Activated B cell treated with CpG ODN at 0.5 μM for 24 hours (primary cell): Measurements from ENCODE around the gene ZNF229. TPM values are rescaled to one million over a fixed set of nuclear protein-coding genes. Genes with fewer than 3 reads are reported as not detected.
"Not testable (repeated sequence)": the region's sequence is repeated elsewhere in the genome, so short reads cannot be mapped to it uniquely, and the experiment has no call there.

Source experiments
- ATAC-seq: fragments of 200-7000 bp; cut with Tn5 transposase; one replicate; pipeline ENCODE4 v1.10.0; 2021; ENCODE audit warnings: low read depth, mild to moderate bottlenecking, moderate library complexity
- CTCF ChIA-PET: fragments of 350-600 bp; sonication (Branson Sonifier 250); formaldehyde crosslinking; loops from one replicate; lab custom pipeline; 2021; ENCODE audit warnings: antibody characterized with exemption; lab: Charles Lee
- POLR2A ChIA-PET: fragments of 350-600 bp; sonication (Branson Sonifier 250); formaldehyde crosslinking; loops from one replicate; lab custom pipeline; 2021; ENCODE audit warnings: antibody characterized with exemption; lab: Charles Lee
- DNase-seq: peaks from one replicate; pipeline ENCODE4 v3.0.0; 2022
- H3K27ac Mint-ChIP-seq: one replicate; pipeline ENCODE4 v1.8.0; 2020; ENCODE audit warnings: mixed read lengths
- H3K27me3 Mint-ChIP-seq: one replicate; pipeline ENCODE4 v1.8.0; 2021; ENCODE audit warnings: mixed read lengths
- H3K36me3 Mint-ChIP-seq: one replicate; pipeline ENCODE4 v1.8.0; 2021; ENCODE audit warnings: low read depth, mixed read lengths
- H3K4me1 Mint-ChIP-seq: one replicate; pipeline ENCODE4 v1.8.0; 2021; ENCODE audit warnings: mixed read lengths
- H3K4me3 Mint-ChIP-seq: one replicate; pipeline ENCODE4 v1.8.0; 2020; ENCODE audit warnings: mild to moderate bottlenecking, mixed read lengths
- H3K9me3 Mint-ChIP-seq: one replicate; pipeline ENCODE4 v1.8.0; 2020; ENCODE audit warnings: mixed read lengths
- intact Hi-C: fragments of 100-400 bp; cut with micrococcal nuclease; formaldehyde crosslinking; loops from one replicate; pipeline ENCODE4 v1.15.1; 2024
- total RNA-seq: library from RNA; stranded (reverse); gene quantifications from 2 replicates; pipeline ENCODE4 v1.2.3, GENCODE V29; 2022
- TF ChIP-seq, protein P1 (sequence below): fragments of 200-600 bp; IDR thresholded peaks from one replicate; pipeline ENCODE4 v1.8.0; 2022; ENCODE audit warnings: antibody characterized with exemption, mild to moderate bottlenecking

Gene ZNF229
- total RNA-seq, 1 donor from 2014 or later: 3.7 TPM

DNA sequence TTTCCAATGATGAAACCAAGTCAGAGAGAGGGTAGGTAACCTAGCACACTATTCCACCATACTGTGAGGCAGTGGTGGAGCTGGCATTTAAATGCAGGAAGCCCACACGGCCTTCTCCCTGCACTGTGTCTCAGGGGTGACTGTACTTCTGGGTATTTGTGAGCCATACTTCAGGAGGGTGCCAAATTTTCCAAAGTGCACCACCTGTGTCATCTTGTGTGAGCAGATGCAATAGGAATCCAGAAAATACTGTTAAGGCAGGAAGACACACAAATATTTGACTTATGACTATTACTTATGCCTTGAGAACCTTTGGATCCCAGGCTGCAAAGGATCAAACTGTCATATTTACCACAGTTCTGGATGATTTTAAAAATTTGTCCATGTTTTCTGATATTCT lies 17.3 kb downstream of the ZNF229 start:
- H3K9me3 Mint-ChIP-seq: peaks cover 68% of the 10 kb centered on the region
- H3K4me3 Mint-ChIP-seq: no peak overlapping the region
- H3K4me1 Mint-ChIP-seq: no peaks in the 10 kb centered on the region
- TF ChIP-seq, protein P1, sequence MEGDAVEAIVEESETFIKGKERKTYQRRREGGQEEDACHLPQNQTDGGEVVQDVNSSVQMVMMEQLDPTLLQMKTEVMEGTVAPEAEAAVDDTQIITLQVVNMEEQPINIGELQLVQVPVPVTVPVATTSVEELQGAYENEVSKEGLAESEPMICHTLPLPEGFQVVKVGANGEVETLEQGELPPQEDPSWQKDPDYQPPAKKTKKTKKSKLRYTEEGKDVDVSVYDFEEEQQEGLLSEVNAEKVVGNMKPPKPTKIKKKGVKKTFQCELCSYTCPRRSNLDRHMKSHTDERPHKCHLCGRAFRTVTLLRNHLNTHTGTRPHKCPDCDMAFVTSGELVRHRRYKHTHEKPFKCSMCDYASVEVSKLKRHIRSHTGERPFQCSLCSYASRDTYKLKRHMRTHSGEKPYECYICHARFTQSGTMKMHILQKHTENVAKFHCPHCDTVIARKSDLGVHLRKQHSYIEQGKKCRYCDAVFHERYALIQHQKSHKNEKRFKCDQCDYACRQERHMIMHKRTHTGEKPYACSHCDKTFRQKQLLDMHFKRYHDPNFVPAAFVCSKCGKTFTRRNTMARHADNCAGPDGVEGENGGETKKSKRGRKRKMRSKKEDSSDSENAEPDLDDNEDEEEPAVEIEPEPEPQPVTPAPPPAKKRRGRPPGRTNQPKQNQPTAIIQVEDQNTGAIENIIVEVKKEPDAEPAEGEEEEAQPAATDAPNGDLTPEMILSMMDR: no peak
- no peak overlapping the region for H3K27ac Mint-ChIP-seq
- H3K36me3 Mint-ChIP-seq: peaks cover 69% of the 10 kb centered on the region
- no peak for ATAC-seq
- no peaks in the 10 kb centered on the region for H3K27me3 Mint-ChIP-seq
- POLR2A ChIA-PET: no interaction called here
- CTCF ChIA-PET: no interaction called here
- intact Hi-C loops: no loop called here
- DNase-seq: no peak

DNA sequence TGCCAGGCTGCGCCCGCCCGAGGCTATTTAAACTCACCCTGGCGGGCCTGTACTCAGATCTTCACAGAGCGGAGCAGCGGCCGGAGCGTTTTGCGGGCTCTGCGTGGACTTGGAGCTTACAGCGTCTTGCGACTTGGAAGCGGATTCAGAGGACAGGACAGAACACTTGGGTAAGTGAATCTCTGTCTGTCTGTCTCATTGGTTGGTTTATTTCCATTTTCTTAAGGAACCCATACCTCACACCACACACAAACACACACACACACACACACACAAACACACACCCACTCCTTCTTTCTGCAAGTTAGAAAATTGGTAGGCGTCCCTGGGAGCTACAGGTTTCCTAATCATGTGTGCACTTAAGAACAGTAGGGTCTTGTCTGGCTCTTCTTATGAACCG lies 32.7 kb downstream of the ZNF229 start:
- Mint-ChIP-seq H3K9me3 (peaks cover 31% of the 10 kb centered on the region), H3K27me3 (peaks cover 13% of the 10 kb centered on the region)
- intact Hi-C loops, ATAC-seq, H3K4me1 Mint-ChIP-seq, H3K36me3 Mint-ChIP-seq, H3K27ac Mint-ChIP-seq, H3K4me3 Mint-ChIP-seq, CTCF ChIA-PET, POLR2A ChIA-PET, DNase-seq: not testable (repeated sequence)

GRCh38 chr19:44401139-44402115 lies 46.8 kb downstream of the ZNF229 start, which contains the start of gene ZNF285:
TSS of gene ZNF285 (minus strand) at chr19:44401608. CDS start at chr19:44397213, 4,395 bp downstream.
- ChIA-PET CTCF (no interaction called here), POLR2A (no interaction called here)
- peaks cover 14% of the 10 kb centered on the region for H3K4me1 Mint-ChIP-seq
- H3K27me3 Mint-ChIP-seq: peaks cover 14% of the 10 kb centered on the region
- peak within 1 kb of the TSS; percentile 88 for H3K4me3 Mint-ChIP-seq
- peak within 1 kb of the TSS; percentile 46 for H3K27ac Mint-ChIP-seq
- peaks cover 24% of the 10 kb centered on the region for H3K36me3 Mint-ChIP-seq
- DNase-seq (peak; percentile 75), ATAC-seq (peak; percentile 97)
- TF ChIP-seq, protein P1: no peak
- peaks cover 33% of the 10 kb centered on the region for H3K9me3 Mint-ChIP-seq
- intact Hi-C loops: loop anchor here (1.0 to 5.0 kb wide), 4 partner anchors 47 to 309 kb away; partner anchors contain the start of genes ZNF180, ZNF224 and ZNF229

DNA sequence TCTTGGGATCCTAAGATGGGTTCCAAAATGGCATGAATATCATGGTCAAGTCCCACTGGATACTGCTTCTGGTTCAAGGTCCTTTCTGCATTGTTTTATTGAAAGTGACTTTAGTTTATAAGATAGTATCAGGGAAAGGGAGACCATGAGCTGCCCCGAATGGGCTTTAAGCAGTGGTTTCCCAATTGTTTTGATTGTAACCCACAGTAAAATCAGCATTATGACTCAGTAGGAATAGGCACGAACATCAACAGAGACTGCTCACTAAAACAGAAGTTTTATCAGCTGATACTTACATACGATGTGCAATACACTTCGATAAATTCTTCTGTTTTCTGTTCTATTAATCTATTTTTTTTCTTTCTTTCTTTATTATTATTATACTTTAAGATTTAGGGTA lies 59.0 kb downstream of the ZNF229 start:
- H3K4me3 Mint-ChIP-seq, intact Hi-C loops, H3K27ac Mint-ChIP-seq, CTCF ChIA-PET, H3K27me3 Mint-ChIP-seq, DNase-seq, ATAC-seq, POLR2A ChIA-PET, H3K4me1 Mint-ChIP-seq: not testable (repeated sequence)
- Mint-ChIP-seq H3K9me3 (peaks cover 39% of the 10 kb centered on the region), H3K36me3 (peaks cover 82% of the 10 kb centered on the region)

Other genes starting within 250 kb of the ZNF229 start
- 33.1 and 36.9 TPM in 2 replicates for gene ZNF227, start 235.9 kb downstream of the ZNF229 start, total RNA-seq
- gene ZNF233, start 188.6 kb downstream of the ZNF229 start, total RNA-seq: 0.18 and 0.81 TPM in 2 replicates
- 11.6 and 14.5 TPM in 2 replicates for gene ZNF235, start 143.4 kb downstream of the ZNF229 start, total RNA-seq
- 2.5 and 2.8 TPM in 2 replicates for gene ZNF112, start 91.8 kb downstream of the ZNF229 start, total RNA-seq
- gene ZNF285, start 46.9 kb downstream of the ZNF229 start, total RNA-seq: 4.5 TPM in 2 replicates
- 11.6 and 14.4 TPM in 2 replicates for gene ZNF180, start 52.0 kb upstream of the ZNF229 start, total RNA-seq
- not detected in 2 replicates for gene CEACAM20, start 81.2 kb upstream of the ZNF229 start, total RNA-seq
- gene IGSF23, start 165.1 kb upstream of the ZNF229 start, total RNA-seq: not detected in 2 replicates
- gene PVR, start 195.4 kb upstream of the ZNF229 start, total RNA-seq: 0.10 TPM in 1 of 2 replicates, not detected in the other
- gene CEACAM19, start 223.0 kb upstream of the ZNF229 start, total RNA-seq: not detected in 2 replicates